GM12872 (cell line): ENCODE data around the gene SBNO1.

Experiments
- TF ChIP-seq, protein P1 (sequence below): IDR thresholded peaks from 3 replicates; pipeline ENCODE4 v1.5.1; 2011; ENCODE audit warnings: low read depth, mild to moderate bottlenecking, low read length, moderate library complexity; ENCODE audit not compliant: insufficient read depth

SBNO1 gene

DNA sequence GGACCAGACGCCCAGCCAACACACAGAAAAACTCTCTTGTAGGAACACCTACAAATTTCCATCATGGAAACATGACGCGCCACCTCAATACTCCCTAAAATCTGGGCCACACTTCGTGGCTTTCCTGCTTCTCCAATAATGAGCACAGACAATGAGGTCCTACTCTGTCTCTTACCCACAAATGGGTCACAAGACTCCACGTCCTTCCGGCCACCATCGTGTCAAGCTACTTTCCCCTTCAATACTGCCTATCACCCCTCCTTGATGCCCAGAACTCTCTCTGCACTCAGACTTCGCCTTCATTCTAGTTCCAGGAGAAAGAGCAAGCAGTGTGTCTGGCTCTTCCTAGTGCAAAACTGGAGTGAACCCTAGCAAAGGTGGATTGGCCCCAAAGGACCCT lies 28.1 kb downstream of the SBNO1 start:
- TF ChIP-seq, protein P1, sequence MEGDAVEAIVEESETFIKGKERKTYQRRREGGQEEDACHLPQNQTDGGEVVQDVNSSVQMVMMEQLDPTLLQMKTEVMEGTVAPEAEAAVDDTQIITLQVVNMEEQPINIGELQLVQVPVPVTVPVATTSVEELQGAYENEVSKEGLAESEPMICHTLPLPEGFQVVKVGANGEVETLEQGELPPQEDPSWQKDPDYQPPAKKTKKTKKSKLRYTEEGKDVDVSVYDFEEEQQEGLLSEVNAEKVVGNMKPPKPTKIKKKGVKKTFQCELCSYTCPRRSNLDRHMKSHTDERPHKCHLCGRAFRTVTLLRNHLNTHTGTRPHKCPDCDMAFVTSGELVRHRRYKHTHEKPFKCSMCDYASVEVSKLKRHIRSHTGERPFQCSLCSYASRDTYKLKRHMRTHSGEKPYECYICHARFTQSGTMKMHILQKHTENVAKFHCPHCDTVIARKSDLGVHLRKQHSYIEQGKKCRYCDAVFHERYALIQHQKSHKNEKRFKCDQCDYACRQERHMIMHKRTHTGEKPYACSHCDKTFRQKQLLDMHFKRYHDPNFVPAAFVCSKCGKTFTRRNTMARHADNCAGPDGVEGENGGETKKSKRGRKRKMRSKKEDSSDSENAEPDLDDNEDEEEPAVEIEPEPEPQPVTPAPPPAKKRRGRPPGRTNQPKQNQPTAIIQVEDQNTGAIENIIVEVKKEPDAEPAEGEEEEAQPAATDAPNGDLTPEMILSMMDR, result no peak

DNA sequence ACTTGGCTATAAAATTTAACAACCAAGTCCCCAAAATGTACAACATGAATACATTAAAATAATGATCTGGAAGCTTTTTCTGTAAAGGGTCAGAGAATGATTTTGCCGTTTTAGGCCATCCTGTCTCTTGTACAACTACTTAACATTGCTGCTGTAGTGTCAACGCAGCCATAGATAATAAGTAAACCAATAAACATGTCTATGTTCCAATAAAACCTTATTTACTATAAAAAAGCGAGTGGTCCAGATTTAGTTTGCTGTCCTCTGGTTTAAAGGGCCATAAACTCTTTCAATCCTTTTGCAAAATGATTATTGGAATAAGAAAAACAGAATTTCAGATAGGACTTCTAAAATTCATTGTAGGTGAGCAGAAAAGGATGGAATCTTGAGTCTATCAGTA lies 29.2 kb downstream of the SBNO1 start:
- TF ChIP-seq, protein P1, result no peak

DNA sequence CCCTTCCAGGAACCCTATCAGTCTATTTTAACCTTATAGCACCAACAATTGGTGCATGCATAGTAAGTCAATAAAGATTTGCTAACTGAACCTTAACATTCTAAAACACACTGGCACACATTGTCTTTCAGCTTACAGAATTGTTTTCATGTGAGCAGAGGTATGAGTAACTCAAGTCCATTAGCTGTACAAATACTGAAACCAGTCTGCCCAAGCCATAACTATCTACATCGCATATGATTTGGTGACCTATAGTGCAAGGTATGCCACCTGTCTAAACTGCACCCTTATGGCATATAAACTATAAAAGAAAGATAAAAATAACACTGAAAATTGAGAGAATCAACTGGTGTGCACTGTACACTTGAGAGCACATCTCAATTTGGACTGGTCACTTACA lies 34.8 kb downstream of the SBNO1 start:
- TF ChIP-seq, protein P1, result no peak

DNA sequence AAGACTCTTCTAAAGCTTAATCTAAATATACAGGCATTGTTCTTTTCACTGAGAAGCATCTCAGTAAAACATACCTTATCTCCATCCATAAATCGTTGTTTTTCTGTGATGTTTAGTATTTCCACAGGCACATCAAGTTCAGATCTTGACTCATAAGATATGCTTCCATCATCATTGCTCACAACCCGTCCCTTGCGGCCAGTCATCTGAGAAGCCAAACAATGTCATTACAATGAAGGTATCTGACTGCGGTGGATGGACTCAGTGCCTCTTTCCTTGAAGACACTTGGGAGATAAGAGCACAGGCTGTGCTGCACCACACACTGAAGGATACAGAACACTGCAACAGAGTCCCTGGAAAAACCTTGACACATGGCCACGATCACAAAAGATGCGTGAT lies 44.8 kb downstream of the SBNO1 start:
- TF ChIP-seq, protein P1, result no peak

DNA sequence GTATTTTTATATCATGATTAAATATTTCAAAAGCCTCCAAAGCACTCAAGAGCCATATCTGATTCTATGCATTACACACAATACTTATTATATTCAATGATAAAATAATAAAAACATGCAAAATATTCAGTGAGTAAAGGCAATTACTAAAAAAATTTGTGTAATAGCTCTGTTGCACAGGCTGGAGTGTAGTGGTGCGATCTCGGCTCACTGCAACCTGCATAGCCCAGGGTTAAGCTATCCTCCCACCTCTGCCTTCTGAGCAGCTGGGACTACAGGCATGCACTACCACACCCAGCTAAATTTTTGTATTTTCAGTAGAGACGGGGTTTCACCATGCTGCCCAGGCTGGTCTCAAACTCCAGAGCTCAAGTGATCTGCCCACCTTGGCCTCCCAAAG lies 45.4 kb downstream of the SBNO1 start:
- TF ChIP-seq, protein P1, result no peak

DNA sequence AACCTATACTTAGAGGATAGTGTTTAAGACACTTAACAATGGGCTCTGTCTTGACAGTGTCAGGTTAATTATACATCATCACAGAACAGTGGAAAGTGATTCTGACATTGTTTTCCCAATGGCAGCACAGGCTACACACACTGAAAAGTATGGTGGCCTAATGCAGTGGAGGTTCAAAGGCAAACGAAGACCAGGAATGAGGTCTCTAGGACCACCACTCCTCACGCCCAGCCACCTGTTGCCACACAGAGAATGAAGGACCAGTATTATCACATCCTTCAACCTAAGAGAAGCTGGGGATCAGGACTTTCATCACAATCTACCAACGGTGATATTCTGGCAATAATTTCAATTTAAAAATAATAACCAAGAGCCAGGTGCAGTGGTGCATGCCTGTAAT lies 58.4 kb downstream of the SBNO1 start:
- TF ChIP-seq, protein P1, result no peak

DNA sequence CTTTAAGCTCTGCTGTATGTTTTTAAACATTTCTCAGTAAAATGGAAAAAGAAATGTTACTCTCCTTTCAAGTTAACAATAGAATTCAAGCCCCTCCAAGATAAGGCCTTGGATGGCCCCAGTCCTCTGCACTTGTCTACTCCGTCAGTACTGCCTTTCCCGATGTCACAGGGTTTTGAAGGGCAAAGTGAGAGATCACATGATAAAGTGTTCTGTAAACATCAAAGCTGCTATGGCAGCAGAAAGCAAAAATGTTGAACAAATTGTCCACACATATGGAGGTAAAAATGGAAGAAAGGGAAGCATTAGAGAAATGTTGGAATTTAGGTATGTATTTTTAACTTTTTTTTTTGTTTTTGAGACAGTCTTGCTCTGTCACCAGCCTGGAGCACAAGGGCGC lies 59.5 kb downstream of the SBNO1 start:
- TF ChIP-seq, protein P1, result no peak
